ENCODE results near the gene MS4A6E.

DNA sequence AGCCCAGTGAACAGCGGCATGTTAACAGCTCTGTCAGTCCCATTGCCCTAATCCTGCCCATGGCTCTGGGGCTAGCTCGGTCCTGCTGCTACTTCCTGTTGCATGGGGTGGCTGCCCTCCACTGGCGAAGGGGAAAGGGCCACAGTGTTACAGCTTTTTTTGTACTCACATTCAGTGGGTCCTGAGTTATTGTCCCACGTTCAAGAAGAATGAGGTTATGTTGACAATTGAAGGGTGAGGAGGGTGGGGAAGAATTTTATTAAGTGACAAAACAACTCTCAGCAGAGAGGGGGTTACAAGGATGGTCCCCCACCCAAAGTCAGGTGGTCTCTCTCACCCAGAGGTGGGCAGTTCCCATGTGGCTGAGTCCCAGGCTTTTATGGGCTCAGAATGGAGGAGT lies 33.6 kb downstream of the MS4A6E start:
- no peak for TF ChIP-seq CTCF (IDR thresholded peaks at IDR 0.05; ENCODE audit: insufficient read depth, low read length)
- no peak for TF ChIP-seq GABPA (IDR thresholded peaks at IDR 0.05; ENCODE audit: low read depth)
- TF ChIP-seq, protein P1, sequence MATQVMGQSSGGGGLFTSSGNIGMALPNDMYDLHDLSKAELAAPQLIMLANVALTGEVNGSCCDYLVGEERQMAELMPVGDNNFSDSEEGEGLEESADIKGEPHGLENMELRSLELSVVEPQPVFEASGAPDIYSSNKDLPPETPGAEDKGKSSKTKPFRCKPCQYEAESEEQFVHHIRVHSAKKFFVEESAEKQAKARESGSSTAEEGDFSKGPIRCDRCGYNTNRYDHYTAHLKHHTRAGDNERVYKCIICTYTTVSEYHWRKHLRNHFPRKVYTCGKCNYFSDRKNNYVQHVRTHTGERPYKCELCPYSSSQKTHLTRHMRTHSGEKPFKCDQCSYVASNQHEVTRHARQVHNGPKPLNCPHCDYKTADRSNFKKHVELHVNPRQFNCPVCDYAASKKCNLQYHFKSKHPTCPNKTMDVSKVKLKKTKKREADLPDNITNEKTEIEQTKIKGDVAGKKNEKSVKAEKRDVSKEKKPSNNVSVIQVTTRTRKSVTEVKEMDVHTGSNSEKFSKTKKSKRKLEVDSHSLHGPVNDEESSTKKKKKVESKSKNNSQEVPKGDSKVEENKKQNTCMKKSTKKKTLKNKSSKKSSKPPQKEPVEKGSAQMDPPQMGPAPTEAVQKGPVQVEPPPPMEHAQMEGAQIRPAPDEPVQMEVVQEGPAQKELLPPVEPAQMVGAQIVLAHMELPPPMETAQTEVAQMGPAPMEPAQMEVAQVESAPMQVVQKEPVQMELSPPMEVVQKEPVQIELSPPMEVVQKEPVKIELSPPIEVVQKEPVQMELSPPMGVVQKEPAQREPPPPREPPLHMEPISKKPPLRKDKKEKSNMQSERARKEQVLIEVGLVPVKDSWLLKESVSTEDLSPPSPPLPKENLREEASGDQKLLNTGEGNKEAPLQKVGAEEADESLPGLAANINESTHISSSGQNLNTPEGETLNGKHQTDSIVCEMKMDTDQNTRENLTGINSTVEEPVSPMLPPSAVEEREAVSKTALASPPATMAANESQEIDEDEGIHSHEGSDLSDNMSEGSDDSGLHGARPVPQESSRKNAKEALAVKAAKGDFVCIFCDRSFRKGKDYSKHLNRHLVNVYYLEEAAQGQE (IDR thresholded peaks at IDR 0.05; ENCODE audit: insufficient replicate concordance, low read depth): no peak
- no peak for TF ChIP-seq POLR2AphosphoS5 (IDR thresholded peaks at IDR 0.05; ENCODE audit: low read depth)
